OCI-LY1 (cell line): ENCODE measurements around the gene UBA6.

Experiments used
- EZH2 ChIP-seq: fragments of 200-600 bp; sonication (generic), shearing (Covaris generic); IDR thresholded peaks from 2 replicates; pipeline ENCODE4 v1.8.0; 2017; ENCODE audit warnings: borderline replicate concordance, mixed run types, mild to moderate bottlenecking, antibody characterized with exemption, low read length, moderate library complexity, mixed read lengths
- TF ChIP-seq, protein P1 (sequence below): fragments of 200-600 bp; sonication (generic), shearing (Covaris generic); IDR thresholded peaks from 2 replicates; pipeline ENCODE4 v1.5.1; 2017; ENCODE audit warnings: mild to moderate bottlenecking, antibody characterized with exemption, low read length, moderate library complexity, mixed read lengths

DNA sequence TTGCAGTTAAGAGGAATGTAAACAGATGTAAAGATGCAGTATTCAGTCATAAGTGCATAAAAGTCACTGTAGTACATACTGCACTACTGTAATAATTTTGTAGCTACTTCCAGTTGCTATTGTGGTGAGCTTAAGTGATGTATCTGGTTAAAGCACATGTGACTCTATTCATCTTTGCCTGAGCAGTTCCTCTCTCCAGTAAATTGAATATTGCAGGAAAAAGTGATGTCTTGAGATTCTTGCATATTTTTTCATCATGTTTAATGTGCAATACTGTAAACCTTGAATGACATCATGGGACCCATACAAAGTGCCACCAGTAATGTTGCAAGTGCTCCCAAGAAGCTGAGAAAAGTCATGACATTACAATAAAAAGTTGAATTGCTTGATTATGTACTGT, 9.6 kb downstream of the UBA6 start:
- TF ChIP-seq, protein P1, sequence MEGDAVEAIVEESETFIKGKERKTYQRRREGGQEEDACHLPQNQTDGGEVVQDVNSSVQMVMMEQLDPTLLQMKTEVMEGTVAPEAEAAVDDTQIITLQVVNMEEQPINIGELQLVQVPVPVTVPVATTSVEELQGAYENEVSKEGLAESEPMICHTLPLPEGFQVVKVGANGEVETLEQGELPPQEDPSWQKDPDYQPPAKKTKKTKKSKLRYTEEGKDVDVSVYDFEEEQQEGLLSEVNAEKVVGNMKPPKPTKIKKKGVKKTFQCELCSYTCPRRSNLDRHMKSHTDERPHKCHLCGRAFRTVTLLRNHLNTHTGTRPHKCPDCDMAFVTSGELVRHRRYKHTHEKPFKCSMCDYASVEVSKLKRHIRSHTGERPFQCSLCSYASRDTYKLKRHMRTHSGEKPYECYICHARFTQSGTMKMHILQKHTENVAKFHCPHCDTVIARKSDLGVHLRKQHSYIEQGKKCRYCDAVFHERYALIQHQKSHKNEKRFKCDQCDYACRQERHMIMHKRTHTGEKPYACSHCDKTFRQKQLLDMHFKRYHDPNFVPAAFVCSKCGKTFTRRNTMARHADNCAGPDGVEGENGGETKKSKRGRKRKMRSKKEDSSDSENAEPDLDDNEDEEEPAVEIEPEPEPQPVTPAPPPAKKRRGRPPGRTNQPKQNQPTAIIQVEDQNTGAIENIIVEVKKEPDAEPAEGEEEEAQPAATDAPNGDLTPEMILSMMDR: no peak
- TF ChIP-seq EZH2: no peak
